ENCODE measurements around the gene CA10.

- TF ChIP-seq CTCF (conservative IDR thresholded peaks at IDR 0.05; ENCODE audit: low read depth, low read length), result no peak
- TF ChIP-seq POLR2A (IDR thresholded peaks at IDR 0.05; ENCODE audit: low read depth, low read length), result no peak
- no peak for TF ChIP-seq MXI1 (IDR thresholded peaks at IDR 0.05; ENCODE audit: borderline replicate concordance, low read depth, low read length)
These were observed 570.5 kb downstream of the CA10 start for GRCh38 chr17:51588063-51588462.
